GM21737 (cell line): ENCODE measurements around the gene PDK2.
"Not testable (repeated sequence)": the region's sequence is repeated elsewhere in the genome, so short reads cannot be mapped to it uniquely, and the experiment has no call there.

Experiments used
- ATAC-seq: cut with Tn5 transposase; IDR thresholded peaks from one replicate; pipeline ENCODE4 v1.9.1; 2021; ENCODE audit warnings: mild to moderate bottlenecking, moderate library complexity; ENCODE audit not compliant: unreplicated experiment

PDK2 gene

DNA sequence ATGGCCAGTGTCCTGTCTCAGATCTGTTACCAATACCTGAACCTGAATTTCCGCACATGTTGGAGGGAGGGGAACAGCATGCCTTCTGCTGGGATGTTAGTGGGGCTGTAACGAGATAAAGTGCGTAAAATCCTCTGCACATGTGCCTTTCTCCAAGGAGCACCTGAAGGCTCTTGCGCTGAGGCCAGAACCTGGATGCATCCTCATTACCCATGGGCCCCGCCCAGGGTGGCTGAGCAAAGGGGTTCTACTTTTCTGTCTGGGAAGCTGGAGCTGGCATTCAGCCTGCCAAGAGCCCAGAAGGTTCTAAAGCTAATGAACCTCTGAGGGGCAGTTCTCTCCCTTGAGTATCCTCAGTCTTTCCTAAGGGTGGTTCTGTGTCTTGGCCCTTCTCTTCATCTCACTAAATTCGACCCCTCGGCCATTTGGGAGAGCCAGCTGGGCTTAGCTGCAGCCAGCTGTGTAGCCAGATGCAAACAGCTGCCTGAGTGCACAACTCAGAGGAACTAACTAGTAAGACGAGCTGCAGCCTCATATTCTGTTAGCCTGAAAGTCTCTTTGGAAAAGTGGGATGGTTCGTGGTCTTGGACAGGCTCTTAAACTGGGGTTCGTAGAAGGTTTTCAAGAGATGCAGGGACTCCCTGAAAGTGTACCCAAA is 36.7 kb upstream of the PDK2 start:
- ATAC-seq, result no peak

- ATAC-seq, result no peak
Observed at GRCh38 chr17:50059256-50059655, 35.9 kb upstream of the PDK2 start.

GRCh38 chr17:50059759-50060273 is 35.3 kb upstream of the PDK2 start:
- no peak for ATAC-seq

DNA sequence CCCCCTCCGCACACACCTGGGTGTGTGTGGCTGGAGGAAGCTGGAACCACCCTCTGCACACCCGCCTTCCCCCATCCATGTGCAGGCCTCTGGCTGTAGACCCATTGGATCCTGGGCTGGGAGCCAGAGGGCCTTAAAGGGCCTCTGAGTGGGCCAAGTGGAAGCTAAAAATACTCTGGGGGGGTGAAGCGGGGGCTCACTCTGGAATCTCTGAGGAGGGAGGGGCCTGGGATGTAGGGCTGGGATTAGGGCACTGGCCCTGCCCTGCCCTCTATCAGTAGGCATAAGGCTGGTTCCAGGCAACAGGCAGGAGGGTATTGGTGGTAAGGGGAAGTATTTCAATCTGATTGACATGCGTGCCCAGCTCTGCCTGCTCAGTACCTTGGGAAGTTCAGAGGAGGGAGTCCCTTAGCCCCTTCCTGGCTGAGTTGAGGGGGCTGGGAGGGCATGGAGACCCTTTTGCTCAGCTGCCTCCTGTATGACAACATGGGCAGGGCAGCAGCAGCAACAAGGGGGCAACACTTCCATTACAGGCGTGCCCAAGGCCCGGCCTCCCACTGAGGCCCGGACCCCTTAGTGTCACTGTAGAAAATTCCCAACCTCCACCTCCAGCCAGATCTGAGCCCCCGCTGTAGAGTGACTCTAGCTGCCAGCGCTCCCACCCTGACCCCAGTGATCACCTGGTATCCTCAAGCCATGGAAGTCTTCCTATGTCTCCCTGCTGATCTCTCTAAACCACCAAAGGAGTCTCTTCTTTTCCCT is 34.0 kb upstream of the PDK2 start:
- no peak for ATAC-seq

- ATAC-seq, result not testable (repeated sequence)
Observed at GRCh38 chr17:50061713-50062045, 33.5 kb upstream of the PDK2 start.

- no peak for ATAC-seq
Observed at GRCh38 chr17:50062293-50063243, 32.6 kb upstream of the PDK2 start.

DNA sequence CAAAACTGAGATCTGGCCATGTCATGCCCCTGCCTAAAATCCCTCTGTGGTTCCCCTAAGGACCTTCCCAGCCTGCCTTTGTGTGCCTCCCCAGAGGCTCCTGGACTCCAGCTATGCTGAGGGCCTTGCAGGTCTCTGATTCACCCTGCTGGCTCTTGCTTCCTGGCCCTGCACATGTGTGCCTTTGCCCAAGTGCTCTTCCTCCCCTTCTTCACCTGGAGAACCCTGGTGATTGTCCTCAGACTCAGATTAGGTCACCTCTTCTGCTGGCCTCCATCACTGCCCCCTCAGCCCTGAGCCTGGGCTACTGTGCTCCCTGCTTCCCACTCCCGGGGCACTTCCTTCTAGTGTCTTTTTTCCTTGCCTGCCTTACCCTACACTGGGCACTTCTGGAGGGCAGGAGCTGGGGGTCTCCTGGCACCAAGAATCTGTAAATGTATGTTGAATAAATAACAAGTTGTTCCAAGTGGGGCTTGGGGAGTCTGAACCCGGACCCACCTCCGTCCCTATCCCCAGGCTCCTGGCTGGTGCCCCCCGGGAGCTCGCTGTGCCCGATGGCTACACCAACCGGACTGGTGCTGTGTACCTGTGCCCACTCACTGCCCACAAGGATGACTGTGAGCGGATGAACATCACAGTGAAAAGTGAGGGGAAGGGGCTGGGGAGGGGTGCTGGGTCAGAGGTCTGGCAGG is 31.4 kb upstream of the PDK2 start:
- ATAC-seq, result no peak

GRCh38 chr17:50064253-50065001 is 30.7 kb upstream of the PDK2 start:
- no peak for ATAC-seq

GRCh38 chr17:50065056-50065455 is 30.1 kb upstream of the PDK2 start:
- no peak for ATAC-seq

DNA sequence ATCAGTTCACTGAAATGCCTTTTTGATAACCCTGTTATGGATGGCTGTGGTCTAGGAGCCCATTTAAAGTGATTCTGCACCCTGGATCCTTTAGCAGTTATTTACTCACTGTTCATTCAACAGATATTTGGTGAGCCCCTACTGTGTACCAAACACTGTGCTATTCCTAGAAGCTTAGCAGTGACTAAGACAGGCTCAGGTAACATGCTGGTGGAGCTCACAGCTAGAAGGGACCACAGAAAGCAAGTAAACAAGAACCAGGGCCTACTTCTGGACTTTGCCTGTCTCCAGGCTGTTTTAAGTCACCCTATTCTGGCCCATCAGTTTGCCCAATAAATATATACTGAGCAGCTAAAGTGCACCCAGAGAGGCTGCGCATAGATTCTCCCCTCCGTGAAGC is 28.2 kb upstream of the PDK2 start:
- no peak for ATAC-seq

- no peak for ATAC-seq
Observed at GRCh38 chr17:50067996-50068395, 27.2 kb upstream of the PDK2 start.

GRCh38 chr17:50070908-50071680 is 24.1 kb upstream of the PDK2 start:
- ATAC-seq, result no peak

GRCh38 chr17:50071692-50072091 is 23.5 kb upstream of the PDK2 start:
- ATAC-seq, result no peak

DNA sequence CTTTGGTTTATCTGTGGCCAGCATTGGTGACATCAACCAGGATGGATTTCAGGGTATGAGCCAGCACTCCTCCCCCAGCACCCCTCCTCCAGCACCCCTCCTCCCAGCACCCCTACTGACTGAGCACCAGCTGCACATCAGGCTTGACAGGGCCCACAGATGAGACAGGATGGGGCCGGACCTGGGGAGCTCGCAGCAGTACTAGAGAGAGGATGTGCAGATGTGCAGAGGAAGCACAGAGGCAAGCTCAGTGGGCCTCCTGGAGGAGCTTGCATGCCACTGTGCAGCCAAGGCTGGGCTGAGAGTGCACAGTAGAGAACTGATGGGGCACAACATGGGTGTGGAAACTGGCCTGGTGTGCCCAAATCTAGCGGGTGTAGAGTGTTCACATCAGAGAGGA is 23.0 kb upstream of the PDK2 start:
- no peak for ATAC-seq

DNA sequence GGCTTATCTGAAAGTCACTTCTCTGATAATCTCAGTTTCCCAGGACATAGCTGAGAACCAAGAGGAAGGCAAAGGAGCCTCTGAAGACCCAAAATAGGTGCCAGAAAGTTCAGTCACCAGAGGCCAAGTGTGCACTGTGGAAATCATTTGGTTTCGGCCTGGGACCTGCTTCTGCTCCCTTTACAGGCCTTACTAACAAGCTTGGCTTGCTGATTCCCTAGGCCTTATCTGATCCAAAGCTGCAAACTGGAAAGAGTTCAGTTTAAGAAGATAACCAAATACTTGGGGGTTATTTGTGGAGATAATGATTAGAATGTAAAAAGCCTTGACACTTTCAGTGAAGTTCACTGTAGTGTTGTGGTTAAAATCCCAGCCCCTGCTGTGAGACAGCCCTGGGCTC is 22.2 kb upstream of the PDK2 start:
- no peak for ATAC-seq

DNA sequence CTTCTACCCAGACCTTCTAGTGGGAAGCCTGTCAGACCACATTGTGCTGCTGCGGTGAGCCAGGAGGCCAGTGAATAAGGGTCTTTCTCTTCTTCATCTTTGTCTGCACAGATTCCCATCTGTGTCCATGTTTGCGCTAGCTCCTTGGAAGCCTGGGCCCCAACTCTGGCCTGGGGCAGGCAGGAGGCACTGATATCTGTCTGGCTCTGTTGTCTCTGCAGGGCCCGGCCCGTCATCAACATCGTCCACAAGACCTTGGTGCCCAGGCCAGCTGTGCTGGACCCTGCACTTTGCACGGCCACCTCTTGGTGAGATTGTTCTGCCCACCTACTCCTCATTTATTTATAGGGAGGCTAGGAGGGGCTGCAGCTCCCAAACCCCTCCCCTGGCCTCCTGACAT is 20.9 kb upstream of the PDK2 start:
- ATAC-seq, result no peak

- ATAC-seq, result no peak
Observed at GRCh38 chr17:50075446-50076032, 19.6 kb upstream of the PDK2 start.

- ATAC-seq, result no peak
Observed at GRCh38 chr17:50076221-50076590, 18.9 kb upstream of the PDK2 start.

- no peak for ATAC-seq
Observed at GRCh38 chr17:50076591-50077235, 18.4 kb upstream of the PDK2 start.
